Erythroblast (primary cell): ENCODE data around the gene TSGA10.

ENCODE experiments used
- GATA1 ChIP-seq: IDR thresholded peaks from 2 replicates; pipeline ENCODE4 v1.6.1; 2011; ENCODE audit warnings: low read depth, mild to moderate bottlenecking, control low read depth, low read length, moderate library complexity
- POLR2A ChIP-seq: IDR thresholded peaks from 2 replicates; pipeline ENCODE4 v1.6.1; 2011; ENCODE audit warnings: mild to moderate bottlenecking, low read length

GRCh38 chr2:99181624-99182000 lies 26.9 kb upstream of the TSGA10 start:
- no peak for TF ChIP-seq POLR2A
- no peak for TF ChIP-seq GATA1
